ENCODE measurements around the gene OTOA. TPM values are rescaled to one million over a fixed set of nuclear protein-coding genes. Genes with fewer than 3 reads are reported as not detected.
A peak's percentile ranks its signal among the peaks of the same experiment; 100 is the strongest.

The OTOA gene
- polyA plus RNA-seq, 2 of the 4 experiments (the other 2 are of a cell fraction) = 0.05 TPM; not detected in 1

- FAIRE-seq (no peak), DNase-seq (ENCODE audit: low read depth in 1 of 2, low spot score in 1 of 2) (no peak), ATAC-seq (no peak)
- TF ChIP-seq HOXB13 (CRISPR knock-in tag; IDR thresholded peaks at IDR 0.05; ENCODE audit: low read depth) (no peak), CTCF (IDR thresholded peaks at IDR 0.05) (no peak), KDM5A (IDR thresholded peaks at IDR 0.05) (no peak), TP53 (CRISPR knock-in tag; IDR thresholded peaks at IDR 0.05) (no peak), BHLHE40 (IDR thresholded peaks at IDR 0.05; ENCODE audit: low read depth, low read length) (no peak), ESRRA (IDR thresholded peaks at IDR 0.05; ENCODE audit: borderline replicate concordance, low read length) (no peak), KDM1A (IDR thresholded peaks at IDR 0.05; ENCODE audit: low read depth) (no peak), HEYL (CRISPR knock-in tag; IDR thresholded peaks at IDR 0.05) (no peak), MAFK (IDR thresholded peaks at IDR 0.05; ENCODE audit: partially characterized antibody) (peak; percentile 59)
- Histone ChIP-seq H3K27ac (no peak overlapping the region), H3K4me3 (no peak overlapping the region), H3K4me2 (no peak overlapping the region), H3K4me1 (no peaks in the 10 kb centered on the region), H3K9me3 (no peaks in the 10 kb centered on the region)
- ChIA-PET POLR2A (interaction anchor here (0.7 kb wide), 1 partner anchor 939 kb away, joined by 3 read pairs; no protein-coding TSS in a partner anchor), CTCF (interaction anchor here (0.8 to 3.9 kb wide), 2 partner anchors 10 to 60 kb away, joined by 3 to 22 read pairs; no protein-coding TSS in a partner anchor)
- WGBS (ENCODE audit: missing lambda C conversion rate) = 57% methylated on average over 10 of the region's 10 CpGs
Observed at GRCh38 chr16:21717608-21718007, 53.8 kb downstream of the OTOA start.

- WGBS (ENCODE audit: missing lambda C conversion rate) = 80% methylated on average over 6 of the region's 6 CpGs
- no peak for DNase-seq (ENCODE audit: low read depth in 1 of 2, low spot score in 1 of 2)
- no peak overlapping the region for H3K4me3 ChIP-seq
- H3K9me3 ChIP-seq = no peaks in the 10 kb centered on the region
- no peak for ATAC-seq
- TF ChIP-seq FOSB (CRISPR knock-in tag; IDR thresholded peaks at IDR 0.05) (no peak), NR3C1 (IDR thresholded peaks at IDR 0.05) (no peak)
- FAIRE-seq = no peak
- no peaks in the 10 kb centered on the region for H3K4me1 ChIP-seq
- no peak overlapping the region for H3K27ac ChIP-seq
- ChIA-PET POLR2A (no interaction called here), CTCF (interaction anchor here (1.1 to 3.9 kb wide), 3 partner anchors 9 to 62 kb away, joined by 3 to 22 read pairs (median 10); no protein-coding TSS in a partner anchor)
- no peak overlapping the region for H3K4me2 ChIP-seq
Observed at GRCh38 chr16:21719283-21719682, 55.5 kb downstream of the OTOA start.

GRCh38 chr16:21720533-21720932 is 56.8 kb downstream of the OTOA start:
- FAIRE-seq (no peak), ATAC-seq (no peak), DNase-seq (ENCODE audit: low read depth in 1 of 2, low spot score in 1 of 2) (no peak)
- Histone ChIP-seq H3K9me3 (no peaks in the 10 kb centered on the region), H3K27ac (no peak overlapping the region), H3K4me2 (no peak overlapping the region), H3K4me1 (no peaks in the 10 kb centered on the region), H3K4me3 (no peak overlapping the region)
- POLR2A ChIA-PET = no interaction called here
- CTCF ChIA-PET = interaction anchor here (0.9 to 3.9 kb wide), 4 partner anchors 11 to 81 kb away, joined by 3 to 22 read pairs (median 6); no protein-coding TSS in a partner anchor
- TF ChIP-seq FOXS1 (CRISPR knock-in tag; IDR thresholded peaks at IDR 0.05) (no peak), ESRRA (IDR thresholded peaks at IDR 0.05; ENCODE audit: borderline replicate concordance, low read length) (no peak), HOXB13 (CRISPR knock-in tag; IDR thresholded peaks at IDR 0.05; ENCODE audit: low read depth) (no peak), E2F6 (IDR thresholded peaks at IDR 0.05; ENCODE audit: borderline replicate concordance, low read depth) (no peak), CBX8 (IDR thresholded peaks at IDR 0.05) (no peak), PBX3 (IDR thresholded peaks at IDR 0.05) (no peak), BCL3 (IDR thresholded peaks at IDR 0.05) (no peak), EP300 (IDR thresholded peaks at IDR 0.05) (no peak), NPAS2 (CRISPR knock-in tag; IDR thresholded peaks at IDR 0.05; ENCODE audit: borderline replicate concordance) (no peak), USF2 (IDR thresholded peaks at IDR 0.05) (no peak), KDM5A (IDR thresholded peaks at IDR 0.05) (no peak), HOXB5 (CRISPR knock-in tag; IDR thresholded peaks at IDR 0.05) (no peak), HOXA7 (CRISPR knock-in tag; IDR thresholded peaks at IDR 0.05) (no peak), MYC (IDR thresholded peaks at IDR 0.05; ENCODE audit: borderline replicate concordance, low read length) (no peak), SREBF2 (IDR thresholded peaks at IDR 0.05) (no peak), NFE2L2 (conservative IDR thresholded peaks at IDR 0.05; ENCODE audit: low read length) (no peak), EHF (CRISPR knock-in tag; IDR thresholded peaks at IDR 0.05) (no peak), CHD2 (IDR thresholded peaks at IDR 0.05; ENCODE audit: low read length, partially characterized antibody) (no peak), RARB (CRISPR knock-in tag; IDR thresholded peaks at IDR 0.05) (no peak)
- WGBS (ENCODE audit: missing lambda C conversion rate) = 69% methylated on average over 2 of the region's 2 CpGs

All from A549 (cell line).